Smooth muscle cell of the brain vasculature (primary cell): ENCODE results near the gene NFATC2IP.

Experiments
- DNase-seq: peaks from one replicate; pipeline ENCODE4 v3.0.0-alpha.2; 2012; ENCODE audit warnings: low read depth, low spot score

Gene NFATC2IP

GRCh38 chr16:28950648-28951409, at the start of gene NFATC2IP:
Gene NFATC2IP, plus strand, starts transcription at chr16:28950937. Its CDS starts 75 bp downstream, at chr16:28951012.
- peak; percentile 100 for DNase-seq

DNA sequence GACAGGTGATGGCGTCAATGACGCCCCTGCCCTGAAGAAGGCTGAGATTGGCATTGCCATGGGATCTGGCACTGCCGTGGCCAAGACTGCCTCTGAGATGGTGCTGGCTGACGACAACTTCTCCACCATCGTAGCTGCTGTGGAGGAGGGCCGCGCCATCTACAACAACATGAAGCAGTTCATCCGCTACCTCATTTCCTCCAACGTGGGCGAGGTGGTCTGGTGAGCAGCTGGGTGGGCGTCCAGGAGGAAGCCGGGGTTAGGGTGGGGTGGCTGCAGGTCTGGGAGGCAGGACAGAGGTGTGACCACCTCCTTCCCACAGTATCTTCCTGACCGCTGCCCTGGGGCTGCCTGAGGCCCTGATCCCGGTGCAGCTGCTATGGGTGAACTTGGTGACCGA, 48.9 kb upstream of the NFATC2IP start:
- DNase-seq = no peak

DNA sequence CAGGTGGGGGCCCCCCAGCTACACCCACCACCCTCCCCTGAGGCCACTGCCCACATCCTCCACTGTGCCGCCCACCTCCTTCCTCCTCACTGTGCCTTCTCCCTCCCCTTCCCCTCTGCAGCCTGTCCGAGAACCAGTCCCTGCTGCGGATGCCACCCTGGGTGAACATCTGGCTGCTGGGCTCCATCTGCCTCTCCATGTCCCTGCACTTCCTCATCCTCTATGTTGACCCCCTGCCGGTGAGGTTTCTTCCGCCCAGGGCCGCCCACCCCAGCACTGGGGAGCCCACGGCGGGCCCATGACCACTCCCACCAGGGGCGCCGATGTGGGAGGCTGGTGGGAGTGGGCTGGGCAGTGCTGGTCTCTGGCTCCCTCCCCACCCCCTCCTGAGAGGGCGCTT, 47.8 kb upstream of the NFATC2IP start:
- no peak for DNase-seq

DNA sequence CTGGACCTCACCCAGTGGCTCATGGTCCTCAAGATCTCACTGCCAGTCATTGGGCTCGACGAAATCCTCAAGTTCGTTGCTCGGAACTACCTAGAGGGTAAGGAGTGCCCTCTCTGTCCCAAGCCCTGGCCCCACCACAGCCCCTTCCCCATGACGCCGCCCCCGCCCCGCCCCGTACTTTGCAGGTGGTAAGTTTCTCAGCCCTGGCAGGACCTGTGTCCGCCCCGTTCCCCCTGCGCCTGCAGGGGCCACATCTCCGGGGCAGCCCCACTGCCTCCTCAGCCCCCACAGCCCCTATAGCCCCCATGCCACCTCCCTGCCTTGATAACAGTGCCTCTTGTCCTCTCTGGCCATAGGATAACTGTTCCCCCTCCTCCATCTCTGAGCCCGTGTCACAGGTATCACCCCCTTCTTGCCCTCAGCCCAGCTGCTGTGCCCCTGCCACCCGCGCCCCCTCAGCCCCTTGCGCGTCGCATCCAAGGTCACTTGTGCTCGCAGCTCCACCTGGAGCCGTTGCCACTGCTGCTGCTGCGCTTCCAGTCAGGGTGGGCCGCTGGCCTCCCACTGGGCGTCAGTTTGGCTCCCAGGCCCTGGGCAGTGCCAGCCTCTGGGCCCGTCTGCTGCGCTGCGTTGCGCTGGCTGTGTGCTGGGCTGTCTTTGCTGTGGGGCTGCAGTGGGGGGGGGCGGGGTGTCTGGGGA, 47.2 kb upstream of the NFATC2IP start:
- no peak for DNase-seq

- DNase-seq = no peak
These were observed 46.4 kb upstream of the NFATC2IP start for GRCh38 chr16:28904363-28904762.

GRCh38 chr16:28904828-28905227, 45.9 kb upstream of the NFATC2IP start:
- DNase-seq = no peak

- no peak for DNase-seq
These were observed 45.4 kb upstream of the NFATC2IP start for GRCh38 chr16:28905229-28905754.

GRCh38 chr16:28905800-28906372, 44.9 kb upstream of the NFATC2IP start:
- DNase-seq = no peak

DNA sequence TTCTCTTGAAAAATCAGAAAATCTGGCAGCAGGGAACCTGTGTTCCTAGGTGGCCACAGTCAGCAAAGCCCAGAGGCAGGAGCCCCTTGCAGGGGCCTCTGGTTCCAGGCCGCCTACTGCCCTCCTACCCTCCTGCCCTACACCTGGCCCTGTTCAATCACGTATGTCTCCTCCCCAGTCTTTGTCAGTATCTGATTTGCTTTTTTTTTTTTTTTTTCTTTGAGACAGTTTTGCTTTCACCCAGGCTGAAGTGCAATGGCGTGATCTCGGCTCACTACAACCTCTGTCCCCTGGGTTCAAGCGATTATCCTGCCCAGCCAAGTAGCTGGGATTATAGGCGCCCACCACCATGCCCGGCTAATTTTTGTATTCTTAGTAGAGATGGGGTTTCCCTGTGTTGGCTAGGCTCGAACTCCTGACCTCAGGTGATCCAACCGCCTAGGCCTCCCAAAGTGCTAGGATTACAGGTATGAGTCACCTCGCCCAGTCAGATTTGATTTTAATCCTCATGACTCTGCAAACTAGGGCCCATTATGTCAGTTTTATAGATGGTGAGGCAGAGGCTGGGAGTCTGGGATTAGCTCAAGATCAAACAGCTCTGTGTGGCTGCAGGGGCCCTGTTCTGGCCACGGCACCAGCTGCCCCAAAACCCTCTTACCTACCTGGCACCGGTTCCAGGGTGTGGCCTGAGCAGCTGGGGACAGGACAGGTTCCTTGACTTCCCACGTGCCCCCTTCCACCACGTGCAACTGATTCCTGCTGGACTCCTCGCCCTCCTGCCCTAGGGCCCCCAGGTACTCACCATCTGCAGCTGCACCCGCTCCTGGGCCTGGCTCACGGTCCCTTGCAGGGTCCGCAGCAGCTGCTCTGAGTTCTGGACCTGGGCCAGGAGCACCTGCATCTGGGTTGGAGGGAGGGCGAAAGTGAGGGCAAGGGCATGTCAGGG, 40.4 kb upstream of the NFATC2IP start:
- DNase-seq = no peak

GRCh38 chr16:28912558-28912957, 38.2 kb upstream of the NFATC2IP start:
- DNase-seq = no peak

DNA sequence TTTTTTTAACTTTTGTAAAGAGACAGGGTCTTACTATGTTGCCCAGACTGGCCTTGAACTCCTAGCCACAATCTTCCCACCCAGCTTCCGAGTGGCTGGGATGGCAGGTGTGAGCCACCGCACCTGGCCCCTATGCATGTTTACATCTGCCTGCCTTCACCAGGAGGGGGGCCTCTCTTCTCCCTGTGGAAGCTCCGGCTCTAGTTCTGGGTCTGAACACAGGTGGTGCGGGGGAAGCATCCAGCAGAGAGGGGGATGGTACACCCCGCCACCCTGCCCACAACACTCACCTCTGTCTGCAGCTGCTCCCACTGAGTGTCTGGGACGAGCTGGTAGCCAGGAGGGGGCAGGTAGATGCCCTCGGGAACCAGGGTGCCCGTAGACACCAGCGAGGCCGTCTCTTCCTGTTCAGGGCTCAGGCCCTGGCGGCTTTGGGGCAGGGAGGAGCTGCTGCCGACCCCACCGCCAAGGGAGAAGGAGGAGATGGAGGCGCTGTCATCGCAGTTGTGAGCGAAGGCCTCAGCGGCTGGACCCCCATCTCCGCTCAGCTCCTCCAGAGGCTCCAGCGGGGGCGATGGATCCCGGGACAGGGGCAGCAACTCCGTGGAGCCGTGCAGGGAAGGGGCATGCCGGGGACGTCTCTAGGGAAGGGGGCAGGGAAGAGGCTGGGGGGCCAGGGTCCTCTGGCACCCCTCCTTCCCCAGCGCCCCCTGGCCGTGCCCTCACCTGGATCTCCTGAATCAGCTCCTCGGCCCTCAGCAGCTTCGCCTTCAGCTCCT, 36.6 kb upstream of the NFATC2IP start:
- no peak for DNase-seq

DNA sequence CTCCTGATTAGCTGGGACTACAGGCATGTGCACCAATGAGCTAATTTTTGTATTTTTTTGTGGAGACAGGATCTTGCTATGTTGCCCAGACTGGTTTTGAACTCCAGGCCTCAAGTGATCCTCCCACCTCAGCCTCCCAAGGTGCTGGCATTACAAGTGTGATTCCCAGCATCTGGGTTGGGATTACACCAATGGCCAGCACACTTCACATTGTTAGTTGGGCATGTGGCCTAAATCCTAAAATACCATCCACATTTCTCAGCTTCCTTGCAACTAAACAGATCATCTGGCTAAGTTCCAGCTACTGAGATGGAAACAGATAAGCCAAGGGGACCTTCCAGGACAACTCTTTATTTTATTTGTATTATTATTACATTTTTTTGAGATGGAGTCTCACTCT, 35.6 kb upstream of the NFATC2IP start:
- no peak for DNase-seq

DNA sequence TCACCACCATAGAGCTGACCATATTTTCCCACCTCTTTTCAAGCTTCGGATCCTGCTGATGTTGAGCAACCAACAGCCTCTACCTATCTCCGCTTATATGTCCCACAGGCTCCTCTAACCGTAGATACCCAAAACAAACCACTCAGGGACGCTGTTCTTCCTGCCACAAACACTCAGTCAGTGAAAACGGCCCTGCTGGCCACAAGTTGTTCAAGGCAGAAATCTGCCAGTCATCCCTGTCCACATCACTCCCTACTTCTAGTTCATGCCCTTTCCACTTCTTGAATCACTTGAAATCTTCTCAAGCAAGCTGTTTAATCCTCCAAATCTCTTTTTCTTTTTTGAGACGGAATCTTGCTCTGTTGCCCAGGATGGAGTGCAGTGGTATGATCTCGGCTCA, 33.6 kb upstream of the NFATC2IP start:
- DNase-seq = no peak

GRCh38 chr16:28918698-28919097, 32.0 kb upstream of the NFATC2IP start:
- DNase-seq = no peak

GRCh38 chr16:28923231-28923587, 27.5 kb upstream of the NFATC2IP start:
- no peak for DNase-seq

GRCh38 chr16:28923652-28924398, 26.9 kb upstream of the NFATC2IP start:
- DNase-seq = no peak

DNA sequence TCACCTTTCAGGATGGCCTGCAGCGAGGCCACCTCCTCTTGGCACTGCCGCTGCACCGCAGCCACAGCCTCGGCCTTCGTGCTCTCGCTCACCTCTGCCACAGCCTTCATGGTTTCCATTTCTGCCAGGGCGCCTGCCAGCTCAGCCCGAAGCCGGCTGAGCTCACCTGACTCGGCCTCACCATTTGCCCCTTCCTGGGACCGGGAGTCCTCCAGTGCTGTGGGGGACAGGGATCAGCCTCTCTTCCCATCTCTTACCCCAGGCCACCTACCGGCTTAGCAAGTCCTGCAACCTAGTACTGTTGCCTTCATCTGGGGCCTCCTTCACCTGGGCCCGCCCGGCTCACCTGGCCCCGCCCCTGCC, 26.4 kb upstream of the NFATC2IP start:
- DNase-seq = no peak

DNA sequence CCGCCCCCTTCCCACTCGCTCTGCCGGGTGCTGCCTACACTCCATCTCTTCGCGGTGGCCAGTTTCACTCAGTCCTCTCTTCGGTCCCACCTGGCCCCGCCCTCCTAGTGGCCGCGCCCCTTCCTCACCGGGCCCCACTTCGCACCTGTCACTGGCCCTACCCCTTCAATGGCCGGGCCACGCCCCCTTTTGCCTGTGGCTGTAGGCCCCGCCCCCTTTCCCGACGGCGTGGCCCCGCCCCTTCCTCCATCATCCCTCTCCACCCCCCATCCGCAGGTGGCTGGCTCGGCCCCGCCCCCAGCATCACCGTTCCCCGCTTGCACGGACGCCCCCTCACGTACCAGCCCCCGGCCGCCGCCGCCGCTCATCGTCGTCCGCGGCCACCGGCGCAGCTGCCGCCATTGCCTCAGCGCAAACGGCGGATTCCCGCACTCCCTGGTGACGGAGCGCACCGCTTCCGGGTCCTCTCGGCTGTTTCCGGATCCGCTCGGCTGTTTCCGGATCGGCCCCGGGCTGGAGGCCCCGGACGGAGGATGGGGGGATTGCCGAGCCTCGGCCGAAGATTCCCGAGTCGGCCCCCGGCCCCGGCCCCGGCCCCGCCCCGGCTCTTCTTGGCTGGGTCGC, 25.9 kb upstream of the NFATC2IP start, which contains the start of gene RABEP2:
TSS of gene RABEP2 (minus strand) at position 477 of the 624 bp plus-strand sequence. CDS start at position 402, 75 bp downstream.
- DNase-seq = peak; percentile 69
